ENCODE measurements around the gene CDC42EP2. TPM values are rescaled to one million over a fixed set of nuclear protein-coding genes. Genes with fewer than 3 reads are reported as not detected.

The CDC42EP2 gene
- total RNA-seq, 1 donor from 2014 or later, result 4.0 TPM

GRCh38 chr11:65310215-65310614 is 4.5 kb upstream of the CDC42EP2 start:
- H3K36me3 Mint-ChIP-seq (ENCODE audit: low read depth), result no peaks in the 10 kb centered on the region
- H3K4me1 Mint-ChIP-seq, result peaks cover 38% of the 10 kb centered on the region
- H3K27ac Mint-ChIP-seq (ENCODE audit: unreplicated experiment), result no peak overlapping the region
- peak overlapping the region; percentile 56 for H3K4me3 Mint-ChIP-seq
- no peak for TF ChIP-seq CTCF (conservative IDR thresholded peaks at IDR 0.05)
- no peaks in the 10 kb centered on the region for H3K9me3 Mint-ChIP-seq
- no peak for DNase-seq (ENCODE audit: low read depth, low spot score)
- peaks cover 35% of the 10 kb centered on the region for H3K27me3 Mint-ChIP-seq (ENCODE audit: low read depth)

DNA sequence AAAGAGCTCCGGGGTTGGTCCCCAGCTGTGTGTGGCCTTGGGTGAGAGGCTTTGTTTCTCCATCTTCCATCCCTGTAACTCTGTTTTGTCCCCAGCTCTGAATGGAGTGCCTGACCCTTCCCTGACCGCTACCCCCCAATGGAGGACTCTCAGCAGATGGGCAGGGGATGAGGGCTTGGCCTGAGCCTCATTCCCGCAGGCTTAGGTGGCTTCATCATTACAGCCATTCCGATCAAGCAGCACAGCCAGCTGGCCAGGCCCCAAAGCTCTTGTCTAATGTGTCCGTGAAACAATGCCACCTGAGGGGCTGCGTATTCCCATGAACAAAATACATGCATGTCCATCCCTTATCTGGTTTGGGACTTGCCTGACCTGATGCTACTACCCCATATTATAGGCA is 3.9 kb upstream of the CDC42EP2 start:
- Mint-ChIP-seq H3K36me3 (ENCODE audit: low read depth) (no peaks in the 10 kb centered on the region), H3K4me3 (peak overlapping the region; percentile 78), H3K9me3 (no peaks in the 10 kb centered on the region), H3K4me1 (peaks cover 36% of the 10 kb centered on the region), H3K27ac (ENCODE audit: unreplicated experiment) (no peak overlapping the region), H3K27me3 (ENCODE audit: low read depth) (peaks cover 36% of the 10 kb centered on the region)
- no peak for DNase-seq (ENCODE audit: low read depth, low spot score)
- TF ChIP-seq CTCF (conservative IDR thresholded peaks at IDR 0.05), result no peak

GRCh38 chr11:65311170-65311678 is 3.4 kb upstream of the CDC42EP2 start:
- Mint-ChIP-seq H3K4me1 (peaks cover 39% of the 10 kb centered on the region), H3K27me3 (ENCODE audit: low read depth) (peaks cover 38% of the 10 kb centered on the region), H3K36me3 (ENCODE audit: low read depth) (no peaks in the 10 kb centered on the region), H3K9me3 (no peaks in the 10 kb centered on the region), H3K4me3 (peak overlapping the region; percentile 78), H3K27ac (ENCODE audit: unreplicated experiment) (no peak overlapping the region)
- TF ChIP-seq CTCF (conservative IDR thresholded peaks at IDR 0.05), result no peak
- DNase-seq (ENCODE audit: low read depth, low spot score), result no peak

DNA sequence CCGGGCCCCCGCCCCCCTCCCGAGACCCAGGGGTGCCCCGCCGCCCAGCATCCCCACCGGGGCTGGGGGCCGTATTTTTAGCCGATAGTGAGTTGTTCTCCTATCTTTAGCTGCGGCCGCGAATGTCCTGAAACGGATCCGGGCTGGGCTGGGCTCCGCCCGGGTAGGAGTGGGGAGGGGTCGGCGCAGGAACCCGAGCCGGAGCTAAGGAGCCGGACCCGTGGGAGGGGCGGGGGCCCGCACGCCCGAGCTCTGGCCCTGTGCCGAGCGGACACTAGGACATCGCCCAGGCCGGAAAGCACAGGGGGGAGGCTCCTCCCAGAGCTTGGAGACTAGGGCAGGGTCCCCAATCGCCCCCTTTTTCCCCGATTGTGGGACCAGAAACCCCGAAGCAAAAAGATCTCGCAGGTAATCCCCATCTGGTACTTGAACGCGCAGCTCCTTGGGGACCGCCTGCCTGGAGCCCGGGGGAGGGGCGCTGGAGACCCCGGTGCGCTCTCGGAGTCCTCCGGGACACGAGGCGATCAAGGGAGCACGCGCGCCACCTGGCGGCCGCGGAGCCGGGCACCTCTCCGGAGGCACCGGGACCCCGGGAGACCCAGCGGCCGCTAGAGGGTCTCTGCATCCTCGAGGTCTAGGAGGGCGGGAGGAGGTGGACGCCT is 669 bp downstream of the CDC42EP2 start:
- Mint-ChIP-seq H3K27ac (ENCODE audit: unreplicated experiment) (no peak overlapping the region), H3K9me3 (no peaks in the 10 kb centered on the region), H3K4me1 (peaks cover 43% of the 10 kb centered on the region), H3K27me3 (ENCODE audit: low read depth) (peaks cover 38% of the 10 kb centered on the region), H3K36me3 (ENCODE audit: low read depth) (no peaks in the 10 kb centered on the region), H3K4me3 (peak overlapping the region; percentile 77)
- peak; percentile 99 for TF ChIP-seq CTCF (conservative IDR thresholded peaks at IDR 0.05)
- peak; percentile 98 for DNase-seq (ENCODE audit: low read depth, low spot score)

DNA sequence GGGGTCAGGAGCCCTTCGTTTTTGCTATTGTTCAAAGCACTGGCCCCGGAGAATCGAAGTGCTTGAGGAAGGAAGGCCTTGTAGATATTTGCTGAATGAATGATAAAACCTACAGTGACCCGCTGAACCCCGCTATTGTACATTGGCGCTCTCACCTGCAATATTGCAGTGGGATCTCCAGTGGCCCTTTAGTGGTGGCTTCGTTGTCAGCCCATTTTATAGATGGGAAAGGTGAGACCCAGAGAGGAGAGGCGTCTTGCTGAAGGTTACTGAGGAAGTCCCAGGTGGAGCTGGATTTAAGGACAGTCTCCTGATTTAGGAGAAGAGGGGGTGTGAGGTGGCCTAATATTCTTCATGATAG is 1.2 kb downstream of the CDC42EP2 start:
- no peaks in the 10 kb centered on the region for H3K36me3 Mint-ChIP-seq (ENCODE audit: low read depth)
- H3K27me3 Mint-ChIP-seq (ENCODE audit: low read depth), result peaks cover 35% of the 10 kb centered on the region
- H3K4me3 Mint-ChIP-seq, result peak overlapping the region; percentile 77
- TF ChIP-seq CTCF (conservative IDR thresholded peaks at IDR 0.05), result no peak
- peaks cover 38% of the 10 kb centered on the region for H3K4me1 Mint-ChIP-seq
- no peaks in the 10 kb centered on the region for H3K9me3 Mint-ChIP-seq
- DNase-seq (ENCODE audit: low read depth, low spot score), result no peak
- no peak overlapping the region for H3K27ac Mint-ChIP-seq (ENCODE audit: unreplicated experiment)

Measured in neural crest cell (in vitro differentiated cells).